ENCODE measurements around the gene CNN2. TPM values are rescaled to one million over a fixed set of nuclear protein-coding genes. Genes with fewer than 3 reads are reported as not detected.
A peak's percentile ranks its signal among the peaks of the same experiment; 100 is the strongest.

Gene CNN2
- total RNA-seq, 2 donors from 2014 or later = 98.9 to 124 TPM

DNA sequence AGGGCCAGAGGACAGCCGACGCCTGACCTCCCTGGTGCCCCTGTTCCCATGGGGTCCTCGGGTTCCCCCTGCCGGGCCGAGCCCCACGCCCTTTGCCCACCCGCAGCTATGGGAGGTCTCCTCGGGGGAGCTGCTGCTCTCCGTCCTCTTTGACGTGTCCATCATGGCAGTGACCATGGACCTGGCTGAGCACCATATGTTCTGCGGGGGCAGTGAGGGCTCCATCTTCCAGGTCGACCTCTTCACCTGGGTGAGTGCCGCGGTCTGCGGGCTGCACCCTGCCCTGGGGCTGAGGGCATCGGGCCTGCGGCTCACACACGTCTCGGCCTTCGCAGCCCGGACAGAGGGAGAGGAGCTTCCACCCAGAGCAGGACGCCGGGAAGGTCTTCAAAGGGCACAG lies 35.7 kb upstream of the CNN2 start:
- no peaks in the 10 kb centered on the region for H3K27me3 Mint-ChIP-seq (ENCODE audit: low read depth)
- no peak overlapping the region for H3K4me3 Mint-ChIP-seq
- DNase-seq (no peak), ATAC-seq (replicated peaks in 1 of 2) (no peak)
- H3K4me1 Mint-ChIP-seq (ENCODE audit: low read depth) = peaks cover 2% of the 10 kb centered on the region
- H3K36me3 Mint-ChIP-seq (ENCODE audit: insufficient read depth in 2 of 2) = peaks cover 0 to 8% of the 10 kb centered on the region in 2 donors
- no peak overlapping the region for H3K27ac Mint-ChIP-seq
- H3K9me3 Mint-ChIP-seq = no peaks in the 10 kb centered on the region

DNA sequence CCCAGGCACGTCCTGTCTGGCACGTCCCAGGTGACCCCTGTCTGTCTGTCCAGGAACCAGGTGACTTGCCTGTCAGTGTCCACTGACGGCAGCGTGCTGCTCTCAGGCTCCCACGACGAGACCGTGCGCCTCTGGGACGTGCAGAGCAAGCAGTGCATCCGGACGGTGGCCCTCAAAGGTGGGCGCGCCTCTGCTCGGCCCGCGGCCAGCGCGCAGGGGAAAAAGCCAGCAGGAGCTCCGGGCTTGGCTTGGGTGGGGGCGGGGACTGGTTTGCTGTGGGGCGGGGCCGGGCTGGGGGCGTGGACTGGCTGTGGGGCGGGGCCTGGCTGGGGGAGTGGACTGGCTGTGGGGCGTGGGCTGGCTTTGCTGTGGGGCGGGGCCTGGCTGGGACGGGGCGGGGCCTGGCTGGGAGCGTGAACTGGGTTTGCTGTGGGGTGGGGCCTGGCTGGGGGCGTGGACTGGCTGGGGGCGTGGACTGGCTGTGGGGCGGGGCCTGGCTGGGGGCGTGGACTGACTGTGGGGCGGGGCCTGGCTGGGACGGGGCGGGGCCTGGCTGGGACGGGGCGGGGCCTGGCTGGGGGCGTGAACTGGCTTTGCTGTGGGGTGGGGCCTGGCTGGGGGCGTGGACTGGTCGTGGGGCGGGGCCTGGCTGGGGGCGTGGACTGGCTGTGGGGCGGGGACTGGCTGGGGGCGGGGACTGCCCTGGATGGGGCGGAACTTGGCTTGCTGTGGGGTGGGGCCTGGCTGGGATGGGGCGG lies 35.1 kb upstream of the CNN2 start:
- DNase-seq (peak; percentile 73 to 81), ATAC-seq (replicated peaks in 1 of 2) (peak; percentile 78 to 81)
- no peaks in the 10 kb centered on the region for H3K27me3 Mint-ChIP-seq (ENCODE audit: low read depth)
- peaks cover 0 to 8% of the 10 kb centered on the region in 2 donors for H3K36me3 Mint-ChIP-seq (ENCODE audit: insufficient read depth in 2 of 2)
- no peak overlapping the region for H3K4me3 Mint-ChIP-seq
- H3K4me1 Mint-ChIP-seq (ENCODE audit: low read depth) = peaks cover 4% of the 10 kb centered on the region
- no peak overlapping the region for H3K27ac Mint-ChIP-seq
- no peaks in the 10 kb centered on the region for H3K9me3 Mint-ChIP-seq

DNA sequence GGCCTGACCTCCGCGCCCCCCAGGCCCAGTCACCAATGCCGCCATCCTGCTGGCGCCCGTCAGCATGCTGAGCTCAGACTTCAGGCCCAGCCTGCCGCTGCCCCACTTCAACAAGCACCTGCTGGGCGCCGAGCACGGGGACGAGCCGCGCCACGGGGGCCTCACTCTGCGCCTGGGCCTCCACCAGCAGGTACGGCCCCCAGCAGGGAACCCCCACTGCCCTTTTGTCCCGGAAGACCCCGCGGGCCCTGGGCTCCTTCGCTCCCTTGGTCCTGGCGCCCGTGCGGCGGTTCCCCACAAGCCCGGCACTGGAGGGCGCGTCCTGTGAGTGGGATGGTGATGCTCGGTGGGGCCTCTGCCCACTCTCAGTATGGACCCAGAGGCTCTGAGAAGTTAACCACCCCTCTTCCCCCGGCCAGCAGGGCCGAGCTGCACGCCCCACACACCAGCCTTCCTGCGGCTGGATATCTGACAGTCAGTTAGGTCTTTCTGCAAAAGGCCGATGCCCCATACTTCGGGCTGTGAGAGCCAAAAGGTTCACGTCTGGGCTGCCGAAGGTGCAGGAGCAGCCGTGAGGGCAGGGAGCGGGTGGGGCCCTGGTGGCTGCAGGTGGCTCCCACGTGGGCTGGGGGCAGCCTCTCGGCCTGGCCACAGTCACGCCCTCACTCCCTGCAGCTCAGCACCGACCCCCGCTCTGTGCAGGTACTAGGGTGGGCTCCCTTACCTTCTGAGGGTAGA lies 34.3 kb upstream of the CNN2 start:
- Mint-ChIP-seq H3K36me3 (ENCODE audit: insufficient read depth in 2 of 2) (peaks cover 0 to 4% of the 10 kb centered on the region in 2 donors), H3K27me3 (ENCODE audit: low read depth) (no peaks in the 10 kb centered on the region), H3K4me3 (no peak overlapping the region), H3K4me1 (ENCODE audit: low read depth) (peaks cover 11% of the 10 kb centered on the region), H3K27ac (no peak overlapping the region), H3K9me3 (no peaks in the 10 kb centered on the region)
- DNase-seq = no peak
- no peak for ATAC-seq (replicated peaks in 1 of 2)

DNA sequence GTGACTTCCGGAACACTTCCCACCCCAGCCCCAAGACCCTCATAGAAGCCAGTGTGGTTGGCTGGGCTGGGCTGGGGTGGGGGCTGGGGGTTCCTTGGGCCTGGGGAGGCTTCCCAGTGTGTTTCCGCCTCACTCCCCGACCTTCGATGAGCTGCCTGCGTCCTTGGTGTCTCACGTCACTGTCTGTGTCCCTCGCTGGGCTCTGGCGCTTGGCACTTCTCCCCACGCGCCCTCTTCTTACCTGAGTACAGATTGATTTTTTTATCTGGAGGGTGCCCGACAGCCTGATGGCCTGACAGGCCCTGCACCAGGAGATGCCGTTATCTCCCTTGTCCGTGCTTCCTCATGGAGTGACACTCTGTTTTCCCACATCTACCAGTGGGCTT lies 33.7 kb upstream of the CNN2 start:
- peaks cover 2% of the 10 kb centered on the region for H3K27me3 Mint-ChIP-seq (ENCODE audit: low read depth)
- H3K9me3 Mint-ChIP-seq = no peaks in the 10 kb centered on the region
- H3K36me3 Mint-ChIP-seq (ENCODE audit: insufficient read depth in 2 of 2) = peaks cover 0 to 4% of the 10 kb centered on the region in 2 donors
- ATAC-seq (replicated peaks in 1 of 2) (no peak), DNase-seq (no peak)
- peaks cover 12% of the 10 kb centered on the region for H3K4me1 Mint-ChIP-seq (ENCODE audit: low read depth)
- H3K4me3 Mint-ChIP-seq = no peak overlapping the region
- H3K27ac Mint-ChIP-seq = no peak overlapping the region

GRCh38 chr19:993361-993830 lies 33.0 kb upstream of the CNN2 start:
- H3K4me1 Mint-ChIP-seq (ENCODE audit: low read depth) = peaks cover 18% of the 10 kb centered on the region

GRCh38 chr19:993831-994393 lies 32.5 kb upstream of the CNN2 start:
- H3K4me1 Mint-ChIP-seq (ENCODE audit: low read depth) = peaks cover 18% of the 10 kb centered on the region
- no peaks in the 10 kb centered on the region for H3K9me3 Mint-ChIP-seq

More at GRCh38 chr19:993361-993830, 33.0 kb upstream of the CNN2 start:
- peaks cover 8% of the 10 kb centered on the region for H3K27me3 Mint-ChIP-seq (ENCODE audit: low read depth)
- H3K36me3 Mint-ChIP-seq (ENCODE audit: insufficient read depth in 2 of 2) = peaks cover 0 to 3% of the 10 kb centered on the region in 2 donors
- no peaks in the 10 kb centered on the region for H3K9me3 Mint-ChIP-seq
- no peak for ATAC-seq (replicated peaks in 1 of 2)
- no peak overlapping the region for H3K27ac Mint-ChIP-seq
- DNase-seq = no peak
- no peak overlapping the region for H3K4me3 Mint-ChIP-seq

DNA sequence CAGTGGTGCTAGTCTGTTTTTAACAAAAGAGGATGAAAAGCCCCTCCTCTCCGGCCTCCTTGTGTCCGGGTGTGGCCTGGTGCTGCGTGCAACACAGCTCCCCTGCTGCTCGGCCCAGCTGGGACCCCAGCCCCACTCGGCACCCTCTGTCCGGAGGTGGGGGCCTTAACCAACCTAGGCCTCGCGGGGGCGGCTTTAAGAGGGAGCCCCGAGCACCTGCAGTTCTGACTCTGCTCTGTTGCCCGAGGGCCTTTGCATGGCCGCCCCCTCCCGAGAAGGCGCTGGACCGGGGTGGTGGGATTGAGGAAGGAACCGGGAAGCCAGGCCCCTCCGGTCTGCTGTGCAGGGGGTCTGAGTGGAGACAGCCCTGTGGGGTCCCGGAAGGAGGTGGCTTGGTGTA lies 31.9 kb upstream of the CNN2 start:
- Mint-ChIP-seq H3K27me3 (ENCODE audit: low read depth) (peaks cover 17% of the 10 kb centered on the region), H3K36me3 (ENCODE audit: insufficient read depth in 2 of 2) (no peaks in the 10 kb centered on the region), H3K27ac (no peak overlapping the region), H3K4me3 (no peak overlapping the region), H3K4me1 (ENCODE audit: low read depth) (peaks cover 24% of the 10 kb centered on the region), H3K9me3 (no peaks in the 10 kb centered on the region)
- DNase-seq (no peak), ATAC-seq (replicated peaks in 1 of 2) (no peak)

More at GRCh38 chr19:993831-994393, 32.5 kb upstream of the CNN2 start:
- Mint-ChIP-seq H3K4me3 (no peak overlapping the region), H3K36me3 (ENCODE audit: insufficient read depth in 2 of 2) (no peaks in the 10 kb centered on the region), H3K27ac (no peak overlapping the region), H3K27me3 (ENCODE audit: low read depth) (peaks cover 11% of the 10 kb centered on the region)
- ATAC-seq (replicated peaks in 1 of 2) = no peak
- no peak for DNase-seq

- Mint-ChIP-seq H3K27me3 (ENCODE audit: low read depth) (peaks cover 18% of the 10 kb centered on the region), H3K27ac (no peak overlapping the region)
Measured at GRCh38 chr19:995051-995827, 31.2 kb upstream of the CNN2 start.

DNA sequence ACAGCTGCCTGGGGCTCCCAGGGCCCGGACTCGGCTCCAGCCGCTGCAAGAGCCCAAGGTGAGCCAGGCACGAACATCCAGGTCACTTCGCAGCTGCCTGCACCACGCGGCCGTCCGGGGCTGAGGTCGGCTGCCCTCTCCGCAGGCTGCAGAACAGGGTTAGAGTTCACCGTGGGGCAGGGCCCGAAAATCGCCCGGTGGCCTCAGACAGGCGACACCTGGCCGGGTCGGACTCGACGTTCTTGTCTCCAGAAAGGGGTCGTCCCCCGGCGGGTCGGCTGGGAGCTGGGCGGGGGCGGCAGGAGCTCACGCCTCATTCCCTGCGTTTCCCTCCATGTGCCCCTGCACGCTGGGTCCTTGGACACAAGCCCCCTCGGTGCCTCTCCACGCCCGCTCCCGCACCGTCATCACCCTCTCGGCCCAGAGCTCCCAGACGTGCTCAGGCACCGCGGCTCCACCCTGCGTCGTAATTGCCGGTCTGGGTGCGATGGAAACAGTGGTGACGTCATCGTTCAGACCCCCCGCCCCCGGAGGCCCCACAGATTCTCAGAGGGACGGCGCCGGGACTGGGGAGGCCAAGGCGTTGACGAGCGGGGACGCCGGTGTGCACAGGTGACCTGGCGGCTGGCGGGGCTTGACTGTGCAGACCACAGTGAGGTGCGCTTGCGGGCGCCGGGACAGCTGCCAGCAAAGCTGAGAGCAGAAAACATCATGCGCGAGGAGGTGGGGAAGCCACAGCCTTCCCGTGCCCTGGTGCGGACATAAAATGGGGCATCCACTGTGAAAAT lies 30.2 kb upstream of the CNN2 start:
- Mint-ChIP-seq H3K27ac (no peak overlapping the region), H3K4me3 (peak overlapping the region; percentile 66 to 70), H3K4me1 (ENCODE audit: low read depth) (peaks cover 24% of the 10 kb centered on the region), H3K36me3 (ENCODE audit: insufficient read depth in 2 of 2) (no peaks in the 10 kb centered on the region), H3K27me3 (ENCODE audit: low read depth) (peaks cover 22% of the 10 kb centered on the region), H3K9me3 (no peaks in the 10 kb centered on the region)
- ATAC-seq (replicated peaks in 1 of 2) (peak; percentile 49 to 58), DNase-seq (peak; percentile 74)

More at GRCh38 chr19:995051-995827, 31.2 kb upstream of the CNN2 start:
- DNase-seq (no peak), ATAC-seq (replicated peaks in 1 of 2) (no peak)
- Mint-ChIP-seq H3K36me3 (ENCODE audit: insufficient read depth in 2 of 2) (no peaks in the 10 kb centered on the region), H3K9me3 (no peaks in the 10 kb centered on the region), H3K4me1 (ENCODE audit: low read depth) (peaks cover 24% of the 10 kb centered on the region), H3K4me3 (no peak overlapping the region)

DNA sequence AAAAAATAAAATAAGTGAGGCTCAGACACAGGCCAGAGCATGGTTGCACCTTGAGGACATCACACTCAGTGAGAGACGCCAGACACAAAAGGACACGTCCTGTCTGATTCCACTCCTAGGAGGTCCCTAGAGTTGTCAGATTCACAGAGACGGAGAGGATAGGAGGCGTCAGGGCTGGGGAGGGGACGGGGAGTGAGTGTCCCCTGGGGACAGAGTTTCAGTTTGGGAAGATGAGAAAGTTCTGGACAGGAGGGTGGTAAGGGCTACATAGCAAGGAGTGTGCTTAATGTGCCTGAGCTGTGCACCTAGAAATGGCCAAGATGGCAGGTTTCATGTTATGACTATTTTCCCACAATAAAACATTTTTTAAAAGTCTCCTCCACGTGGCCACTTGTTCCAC lies 28.3 kb upstream of the CNN2 start:
- Mint-ChIP-seq H3K4me1 (ENCODE audit: low read depth) (peaks cover 24% of the 10 kb centered on the region), H3K4me3 (no peak overlapping the region), H3K27ac (no peak overlapping the region)

DNA sequence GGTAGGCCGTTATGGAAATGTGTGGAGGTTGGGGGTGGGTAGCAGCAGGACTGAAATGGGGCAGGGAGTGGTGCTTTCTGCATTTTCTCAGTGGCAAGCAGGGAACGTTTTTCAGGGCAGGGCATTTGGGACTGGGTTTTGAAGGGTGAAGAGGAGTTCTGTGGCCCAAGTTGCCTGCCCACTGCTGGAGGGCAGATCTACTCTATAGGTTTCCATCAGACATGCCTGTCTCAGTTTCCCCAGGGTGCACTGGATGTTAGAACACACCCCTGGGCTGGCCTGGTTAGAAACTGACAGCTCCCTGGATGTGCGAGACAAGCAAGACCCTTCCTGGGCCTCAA lies 27.1 kb upstream of the CNN2 start:
- peak overlapping the region in 1 of 2 donors; percentile 58 for H3K4me3 Mint-ChIP-seq
- no peak overlapping the region for H3K27ac Mint-ChIP-seq
- ATAC-seq (replicated peaks in 1 of 2) (no peak), DNase-seq (no peak)
- no peaks in the 10 kb centered on the region for H3K36me3 Mint-ChIP-seq (ENCODE audit: insufficient read depth in 2 of 2)
- H3K9me3 Mint-ChIP-seq = no peaks in the 10 kb centered on the region
- H3K27me3 Mint-ChIP-seq (ENCODE audit: low read depth) = peaks cover 32% of the 10 kb centered on the region
- peaks cover 24% of the 10 kb centered on the region for H3K4me1 Mint-ChIP-seq (ENCODE audit: low read depth)

More for the DNA sequence above, 28.3 kb upstream of the CNN2 start:
- ATAC-seq (replicated peaks in 1 of 2) (no peak), DNase-seq (no peak)
- H3K36me3 Mint-ChIP-seq (ENCODE audit: insufficient read depth in 2 of 2) = no peaks in the 10 kb centered on the region
- no peaks in the 10 kb centered on the region for H3K9me3 Mint-ChIP-seq
- peaks cover 32% of the 10 kb centered on the region for H3K27me3 Mint-ChIP-seq (ENCODE audit: low read depth)

GRCh38 chr19:1000095-1000494 lies 26.3 kb upstream of the CNN2 start, which contains the start of gene GRIN3B:
Gene GRIN3B, plus strand, starts transcription at chr19:1000419. Its CDS starts 19 bp downstream, at chr19:1000438.
- Mint-ChIP-seq H3K4me3 (peak within 1 kb of the TSS; percentile 22 to 62), H3K27me3 (ENCODE audit: low read depth) (peaks cover 32% of the 10 kb centered on the region), H3K27ac (no peak within 1 kb of the TSS), H3K9me3 (no peaks in the 10 kb centered on the region), H3K4me1 (ENCODE audit: low read depth) (peaks cover 24% of the 10 kb centered on the region), H3K36me3 (ENCODE audit: insufficient read depth in 2 of 2) (no peaks in the 10 kb centered on the region)
- peak; percentile 53 to 69 for ATAC-seq (replicated peaks in 1 of 2)
- DNase-seq = peak; percentile 73 to 78
